ENCODE measurements around the gene LRRC46. TPM values are rescaled to one million over a fixed set of nuclear protein-coding genes. Genes with fewer than 3 reads are reported as not detected.

The LRRC46 gene
- total and polyA plus RNA-seq, 8 donors: 0.44 to 16.5 (median 7.8) TPM

DNA sequence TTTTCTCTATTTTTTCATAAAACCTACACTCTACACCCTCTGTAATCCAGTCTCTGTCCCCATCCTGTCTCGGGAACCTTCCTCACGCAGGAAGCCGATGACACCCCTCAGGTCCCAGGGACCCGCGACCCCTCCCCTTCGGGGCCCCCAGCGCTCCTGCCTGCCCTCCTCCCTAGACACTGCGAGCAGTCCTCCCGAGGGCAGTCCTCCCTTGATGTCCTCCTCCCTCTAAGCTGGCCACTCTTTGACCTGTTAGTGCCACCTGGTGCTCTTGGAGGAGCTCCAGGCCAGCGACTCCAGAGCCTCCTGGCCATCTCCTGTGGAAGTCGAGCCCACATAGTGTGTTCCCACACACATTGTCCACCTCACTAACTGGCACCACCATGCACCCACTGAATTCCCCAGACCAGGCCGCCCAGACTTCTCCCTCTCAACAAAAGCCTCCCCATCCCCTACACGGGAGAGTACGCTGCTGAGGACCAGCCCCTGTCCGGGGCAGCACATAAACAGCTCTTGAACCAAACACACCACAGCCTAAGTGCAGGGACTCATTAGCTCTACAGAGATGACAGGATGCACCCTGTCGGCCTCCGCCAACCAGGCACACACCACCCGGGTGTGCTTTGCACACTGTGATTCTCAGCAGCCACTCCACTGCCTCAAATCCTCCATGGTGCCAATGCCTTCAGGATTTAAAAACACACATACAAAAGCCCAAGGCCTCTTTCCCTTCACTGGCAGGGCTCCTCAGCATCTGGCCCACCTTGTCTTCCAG, 19.1 kb upstream of the LRRC46 start:
- intact Hi-C loops (cut with DNase I): no loop called here
- H3K36me3 ChIP-seq: peaks cover 0 to 92% of the 10 kb centered on the region in 2 donors
- no peak for ATAC-seq

DNA sequence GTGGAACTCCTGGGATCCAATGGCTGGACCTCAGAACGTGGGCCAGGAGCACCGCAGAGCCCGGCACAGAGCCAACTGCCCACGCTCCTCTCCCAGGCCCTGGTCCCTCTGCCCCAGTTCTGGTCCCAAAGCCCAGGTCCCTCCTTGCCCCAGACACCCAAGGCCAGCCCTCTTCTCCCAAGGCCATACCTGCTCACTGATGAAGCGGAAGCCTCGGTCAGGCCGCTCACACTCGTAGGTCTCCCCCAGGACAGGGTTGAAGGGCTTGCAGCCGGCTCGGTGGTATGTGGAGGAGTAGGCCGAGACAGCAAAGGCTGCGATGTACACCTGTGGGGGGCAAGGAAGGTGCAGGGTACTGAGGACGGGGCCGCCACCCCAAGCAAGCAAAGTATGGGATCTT, 18.4 kb upstream of the LRRC46 start:
- H3K4me1 ChIP-seq: peaks cover 0 to 10% of the 10 kb centered on the region in 2 donors
- H3K4me3 ChIP-seq: no peak overlapping the region
- no peaks in the 10 kb centered on the region for H3K27me3 ChIP-seq
- H3K9me3 ChIP-seq: no peaks in the 10 kb centered on the region
- no peak for DNase-seq
- ATAC-seq: no peak
- H3K36me3 ChIP-seq: peaks cover 0 to 92% of the 10 kb centered on the region in 2 donors
- TF ChIP-seq, protein P1, sequence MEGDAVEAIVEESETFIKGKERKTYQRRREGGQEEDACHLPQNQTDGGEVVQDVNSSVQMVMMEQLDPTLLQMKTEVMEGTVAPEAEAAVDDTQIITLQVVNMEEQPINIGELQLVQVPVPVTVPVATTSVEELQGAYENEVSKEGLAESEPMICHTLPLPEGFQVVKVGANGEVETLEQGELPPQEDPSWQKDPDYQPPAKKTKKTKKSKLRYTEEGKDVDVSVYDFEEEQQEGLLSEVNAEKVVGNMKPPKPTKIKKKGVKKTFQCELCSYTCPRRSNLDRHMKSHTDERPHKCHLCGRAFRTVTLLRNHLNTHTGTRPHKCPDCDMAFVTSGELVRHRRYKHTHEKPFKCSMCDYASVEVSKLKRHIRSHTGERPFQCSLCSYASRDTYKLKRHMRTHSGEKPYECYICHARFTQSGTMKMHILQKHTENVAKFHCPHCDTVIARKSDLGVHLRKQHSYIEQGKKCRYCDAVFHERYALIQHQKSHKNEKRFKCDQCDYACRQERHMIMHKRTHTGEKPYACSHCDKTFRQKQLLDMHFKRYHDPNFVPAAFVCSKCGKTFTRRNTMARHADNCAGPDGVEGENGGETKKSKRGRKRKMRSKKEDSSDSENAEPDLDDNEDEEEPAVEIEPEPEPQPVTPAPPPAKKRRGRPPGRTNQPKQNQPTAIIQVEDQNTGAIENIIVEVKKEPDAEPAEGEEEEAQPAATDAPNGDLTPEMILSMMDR (IDR thresholded peaks at IDR 0.05): no peak
- no peak overlapping the region for H3K27ac ChIP-seq
- intact Hi-C loops (cut with DNase I): no loop called here

More for the DNA sequence above, 19.1 kb upstream of the LRRC46 start:
- H3K4me3 ChIP-seq: no peak overlapping the region
- no peaks in the 10 kb centered on the region for H3K9me3 ChIP-seq
- no peak for DNase-seq
- TF ChIP-seq, protein P1 (IDR thresholded peaks at IDR 0.05): no peak
- peaks cover 0 to 10% of the 10 kb centered on the region in 2 donors for H3K4me1 ChIP-seq
- H3K27me3 ChIP-seq: no peaks in the 10 kb centered on the region
- no peak overlapping the region for H3K27ac ChIP-seq

DNA sequence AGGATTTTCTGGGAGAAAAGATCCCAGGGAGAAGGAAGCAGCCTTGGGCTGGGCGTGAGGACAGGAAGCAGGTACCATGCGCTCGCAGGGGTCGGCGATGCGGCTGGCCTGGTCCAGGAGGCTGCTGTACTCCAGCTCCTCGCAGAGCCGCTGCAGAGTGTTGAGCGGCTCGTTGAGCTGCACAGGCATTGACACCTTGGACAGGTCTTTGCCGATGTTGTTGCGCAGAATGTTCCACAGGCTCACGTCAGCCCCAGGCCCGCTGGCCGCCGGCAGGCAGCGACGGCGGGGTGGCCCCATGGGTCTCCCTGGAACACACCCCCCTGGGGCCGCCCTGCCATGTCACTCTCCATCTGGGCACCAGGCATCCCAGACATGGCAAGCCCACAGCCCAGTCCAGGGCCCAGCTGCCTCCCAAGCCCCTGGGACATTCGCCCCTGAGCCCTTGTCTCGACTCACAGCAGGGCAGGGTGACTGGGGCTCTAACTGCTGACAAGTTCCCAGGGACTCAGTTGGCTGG, 17.9 kb upstream of the LRRC46 start:
- DNase-seq: no peak
- Histone ChIP-seq H3K27ac (no peak overlapping the region), H3K9me3 (no peaks in the 10 kb centered on the region), H3K4me3 (no peak overlapping the region), H3K36me3 (peaks cover 0 to 92% of the 10 kb centered on the region in 2 donors), H3K27me3 (no peaks in the 10 kb centered on the region), H3K4me1 (peaks cover 0 to 10% of the 10 kb centered on the region in 2 donors)
- TF ChIP-seq, protein P1 (IDR thresholded peaks at IDR 0.05): no peak
- intact Hi-C loops (cut with DNase I): no loop called here
- no peak for ATAC-seq

DNA sequence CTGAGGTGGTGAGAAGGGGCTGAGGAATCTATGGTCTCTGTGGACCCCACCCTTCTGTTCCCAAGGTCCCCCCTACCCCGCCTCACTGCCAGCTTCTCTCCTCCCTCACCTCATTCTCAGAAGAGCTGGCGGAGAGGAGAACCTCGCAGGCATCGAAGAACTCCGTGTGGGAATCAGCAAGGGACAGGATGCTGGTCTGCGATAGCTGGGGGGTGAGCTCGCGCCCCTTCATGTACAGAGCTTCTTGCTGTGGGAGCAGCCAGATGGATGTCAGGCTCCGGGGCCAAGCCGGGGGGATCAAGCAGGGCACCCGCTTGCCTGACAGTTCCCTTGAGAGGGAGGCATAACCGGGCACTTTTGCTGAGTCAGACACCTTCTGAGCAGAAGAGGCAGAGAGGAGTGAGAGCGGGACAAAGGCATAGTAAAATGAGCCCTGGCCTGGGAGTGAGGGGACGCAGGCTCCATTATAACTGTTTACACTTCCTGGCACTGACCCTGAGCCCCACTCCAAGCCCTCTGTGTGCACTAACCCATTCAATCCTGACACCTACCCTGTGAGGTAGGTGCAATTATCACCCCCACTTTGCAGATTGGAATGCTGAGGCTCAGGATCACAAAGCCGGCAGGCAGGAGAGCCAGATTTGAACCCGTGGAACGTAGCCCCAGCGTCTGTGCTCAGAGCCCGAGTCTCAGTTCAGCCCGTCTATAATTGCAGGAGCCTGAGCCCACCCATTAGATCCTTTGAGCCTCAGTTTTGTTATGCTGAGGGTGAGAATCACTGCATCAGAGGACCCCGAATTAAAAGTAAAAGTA, 16.2 kb upstream of the LRRC46 start:
- peaks cover 0 to 86% of the 10 kb centered on the region in 2 donors for H3K36me3 ChIP-seq
- no peak for ATAC-seq
- intact Hi-C loops (cut with DNase I): no loop called here
- TF ChIP-seq, protein P1 (IDR thresholded peaks at IDR 0.05): no peak
- H3K27ac ChIP-seq: no peak overlapping the region
- H3K9me3 ChIP-seq: no peaks in the 10 kb centered on the region
- H3K4me1 ChIP-seq: peaks cover 1 to 7% of the 10 kb centered on the region in 2 donors
- DNase-seq: no peak
- no peak overlapping the region for H3K4me3 ChIP-seq
- H3K27me3 ChIP-seq: no peaks in the 10 kb centered on the region

Data from left lung (tissue), 10 donors.